Stimulated activated CD8-positive, alpha-beta memory T cell treated with anti-CD3 and anti-CD28 coated beads, Interleukin-7, amount 100 ng/mL, for 48 hours (primary cell): ENCODE measurements around the gene EIF4EBP3.

Experiments used
- DNase-seq, 2 donors: peaks; one replicate each; pipeline ENCODE4 v3.0.0-alpha.2; 2020; ENCODE audit warnings: low read depth in 1 of 2; ENCODE audit errors: extremely low read depth in 1 of 2

EIF4EBP3 gene

DNA sequence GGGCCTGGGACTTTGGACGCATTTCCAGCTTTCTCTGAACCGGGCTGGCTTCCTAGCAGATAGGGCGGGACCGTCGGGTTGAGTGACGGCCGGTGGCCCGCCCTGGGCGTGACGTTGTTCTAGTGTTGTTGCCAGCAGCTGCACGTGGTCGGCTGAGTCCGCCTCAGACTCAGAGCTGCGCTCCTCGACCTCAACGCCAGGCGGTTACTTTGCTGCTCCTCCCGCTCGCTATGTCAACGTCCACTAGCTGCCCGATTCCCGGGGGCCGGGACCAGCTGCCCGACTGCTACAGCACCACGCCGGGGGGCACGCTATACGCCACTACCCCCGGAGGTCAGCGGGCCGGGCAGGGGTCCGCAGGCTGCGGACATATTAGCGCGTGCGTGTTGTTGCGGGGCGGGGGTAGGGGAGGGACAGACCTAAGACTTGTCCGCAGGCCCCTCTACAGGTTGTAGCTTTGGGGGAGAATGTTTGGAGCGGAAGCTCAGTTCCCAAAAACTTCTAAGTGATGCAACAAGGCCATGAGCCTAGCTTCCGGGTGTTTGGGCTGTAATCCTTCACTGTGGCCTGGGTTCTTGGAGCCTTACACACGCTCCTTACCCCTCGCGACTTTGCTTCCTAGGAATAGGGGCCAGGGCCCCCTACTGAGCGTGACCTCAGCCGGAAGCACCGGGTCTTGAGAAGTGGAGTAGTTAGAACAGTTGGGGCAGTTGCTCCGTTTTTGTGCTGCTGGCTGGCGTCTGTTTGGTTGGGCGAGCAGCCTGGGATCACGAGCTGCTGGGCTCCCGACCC is at the start of gene EIF4EBP3:
TSS of gene EIF4EBP3 (plus strand) at position 155 of the 792 bp plus-strand sequence. CDS start at position 231, 76 bp downstream.
- peak; percentile 59 to 78 for DNase-seq

DNA sequence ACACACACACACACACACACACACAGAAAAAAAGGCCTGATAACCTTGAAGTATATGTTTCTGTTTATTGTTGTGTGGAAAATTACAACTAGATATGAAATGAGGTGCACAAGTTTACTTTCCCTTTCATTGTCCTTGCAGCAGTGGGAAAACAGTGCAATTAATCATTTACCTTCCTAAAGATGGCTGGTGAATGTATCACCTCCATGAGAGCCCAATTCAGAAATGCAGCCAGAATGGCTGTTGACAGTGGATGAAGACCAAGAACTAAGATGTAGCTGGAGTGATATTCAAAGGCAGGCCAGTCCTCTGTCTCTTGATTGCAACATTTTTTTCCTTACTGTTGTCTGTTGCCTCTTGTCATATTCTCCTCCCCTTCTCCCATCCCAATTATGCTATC is 49.6 kb upstream of the EIF4EBP3 start:
- DNase-seq = no peak

DNA sequence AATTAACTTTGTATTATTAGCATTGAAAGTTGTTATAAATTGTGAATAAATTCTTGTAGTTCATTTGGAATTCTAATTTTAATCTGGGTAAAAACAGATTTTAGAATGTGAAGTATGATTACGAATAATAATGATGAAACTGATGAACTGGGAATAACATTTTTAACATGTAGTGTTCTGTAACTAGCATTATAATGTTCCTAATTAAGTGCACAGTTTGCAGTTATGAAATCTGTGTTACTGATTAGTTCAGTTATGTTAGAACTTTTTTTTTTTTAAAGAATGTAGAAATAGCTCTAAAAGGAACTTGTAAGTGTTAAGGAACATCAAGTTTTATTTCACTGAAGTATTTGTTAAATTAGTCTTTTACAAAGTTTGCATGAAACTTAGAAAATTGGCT is 48.9 kb upstream of the EIF4EBP3 start:
- DNase-seq = no peak

DNA sequence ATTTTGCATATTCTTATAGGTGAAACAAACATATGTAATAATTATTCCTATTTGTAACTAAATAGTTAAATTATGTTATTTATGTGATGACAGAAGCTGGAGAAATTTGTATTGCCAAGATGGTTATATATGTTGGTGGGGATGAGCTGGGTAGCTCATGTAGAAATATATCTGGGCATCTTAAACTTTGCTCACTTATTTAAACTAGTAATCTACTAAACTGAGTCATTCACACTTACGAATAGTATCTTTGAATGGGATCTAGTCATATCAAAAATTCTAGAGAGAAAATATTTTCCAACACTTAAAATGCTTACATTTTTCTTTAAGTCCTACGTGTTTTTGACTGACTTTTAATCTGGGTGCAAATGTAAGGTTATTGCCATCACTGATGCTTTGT is 44.6 kb upstream of the EIF4EBP3 start:
- no peak for DNase-seq

DNA sequence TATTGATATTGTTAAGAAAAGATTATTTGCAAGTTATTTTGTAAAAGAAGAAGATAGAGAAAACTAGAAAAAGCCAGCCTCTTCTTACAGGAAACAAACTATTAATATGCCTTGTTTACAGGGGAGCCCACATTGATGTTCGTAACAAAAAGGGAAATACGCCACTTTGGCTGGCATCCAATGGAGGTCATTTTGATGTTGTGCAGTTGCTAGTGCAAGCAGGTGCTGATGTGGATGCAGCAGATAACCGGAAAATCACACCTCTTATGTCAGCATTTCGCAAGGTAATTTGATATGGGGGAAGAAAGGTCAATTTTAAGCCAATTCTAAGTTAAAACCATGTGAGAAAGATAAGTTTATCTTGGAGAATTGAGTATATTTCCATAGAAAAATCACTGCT is 37.6 kb upstream of the EIF4EBP3 start:
- DNase-seq = no peak

DNA sequence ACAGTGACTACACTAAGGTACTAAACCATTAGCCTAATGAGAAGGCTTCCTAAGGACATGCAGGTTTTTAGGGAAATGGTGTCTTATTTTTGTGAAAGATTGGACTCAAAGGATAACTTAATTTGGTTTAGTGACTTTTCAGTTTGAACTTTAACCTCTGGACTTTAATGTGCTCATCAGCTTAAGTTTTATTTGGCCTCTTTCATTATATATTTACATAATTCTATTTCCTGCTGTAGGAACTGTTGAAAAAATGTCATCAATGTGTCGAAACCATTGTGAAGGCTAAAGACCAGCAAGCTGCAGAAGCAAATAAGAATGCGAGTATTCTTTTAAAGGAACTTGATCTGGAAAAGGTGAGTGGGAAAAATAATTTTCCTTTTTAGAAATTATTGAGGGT is 34.3 kb upstream of the EIF4EBP3 start:
- no peak for DNase-seq

DNA sequence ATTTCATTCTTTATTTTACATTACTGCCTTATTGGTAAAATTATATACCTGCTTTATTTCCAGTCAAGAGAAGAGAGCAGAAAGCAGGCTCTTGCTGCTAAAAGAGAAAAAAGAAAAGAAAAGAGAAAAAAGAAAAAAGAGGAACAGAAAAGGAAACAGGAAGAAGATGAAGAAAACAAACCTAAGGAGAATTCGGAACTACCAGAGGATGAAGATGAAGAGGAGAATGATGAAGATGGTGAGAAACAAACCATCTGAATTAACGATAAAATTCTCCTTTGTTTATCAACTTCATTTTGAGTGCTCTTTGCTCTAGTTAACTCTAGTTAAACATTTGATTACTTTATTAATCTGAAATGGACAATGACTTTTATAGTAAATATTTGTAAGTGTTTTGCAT is 23.5 kb upstream of the EIF4EBP3 start:
- DNase-seq = no peak

DNA sequence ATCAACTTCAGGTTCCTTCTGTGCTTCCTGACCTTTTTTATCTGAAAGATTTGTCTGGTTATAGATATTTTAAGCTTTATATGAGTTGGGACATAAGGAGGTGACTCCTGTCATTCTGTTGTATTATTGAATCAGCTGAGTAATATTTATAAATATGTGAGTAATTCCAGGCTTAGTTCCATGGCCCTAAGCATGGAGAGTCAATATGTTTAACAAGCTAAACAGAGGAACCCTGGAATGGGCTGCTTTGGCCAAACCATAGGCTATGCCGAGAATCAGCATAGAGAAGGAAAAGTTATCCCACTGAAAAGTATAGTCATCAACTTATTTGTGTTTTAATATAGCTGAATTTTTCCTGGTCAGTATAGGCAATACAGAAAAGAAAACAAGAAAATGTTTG is 7.2 kb upstream of the EIF4EBP3 start:
- no peak for DNase-seq

DNA sequence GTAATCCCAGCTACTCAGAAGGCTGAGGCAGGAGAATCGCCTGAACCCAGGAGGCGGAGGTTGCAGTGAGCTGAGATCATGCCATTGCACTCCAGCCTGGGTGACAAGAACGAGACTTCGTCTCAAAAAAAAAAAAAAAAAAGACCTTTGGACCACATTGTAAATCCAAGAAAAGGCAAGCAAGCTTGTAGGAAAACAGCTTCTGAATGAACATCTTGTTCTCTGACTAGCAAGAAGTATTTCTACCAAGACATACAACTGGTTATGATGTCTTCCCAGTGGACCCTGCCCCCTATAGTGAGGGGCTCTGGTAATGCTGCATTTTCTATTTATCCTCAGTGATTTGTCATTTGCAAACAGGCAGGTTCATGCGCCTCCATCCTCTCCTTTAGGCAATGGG is 4.5 kb upstream of the EIF4EBP3 start:
- no peak for DNase-seq

DNA sequence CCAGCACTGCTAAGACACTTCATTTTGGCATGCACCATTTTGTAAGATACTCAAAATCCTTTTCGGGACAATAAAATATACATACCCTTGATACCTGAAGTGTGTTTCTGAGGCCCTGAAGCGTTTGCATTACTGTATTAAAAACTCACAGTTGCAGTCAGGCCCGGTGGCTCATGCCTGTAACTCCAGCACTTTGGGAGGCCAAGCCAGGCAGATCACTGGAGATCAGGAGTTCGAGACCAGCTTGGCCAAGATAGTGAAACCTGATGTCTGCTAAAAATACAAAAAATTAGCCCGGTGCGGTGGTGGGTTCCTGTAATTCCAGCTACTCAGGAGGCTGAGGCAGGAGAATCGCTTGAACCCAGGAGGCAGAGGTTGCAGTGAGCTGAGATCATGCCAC is 2.5 kb upstream of the EIF4EBP3 start:
- DNase-seq = no peak

DNA sequence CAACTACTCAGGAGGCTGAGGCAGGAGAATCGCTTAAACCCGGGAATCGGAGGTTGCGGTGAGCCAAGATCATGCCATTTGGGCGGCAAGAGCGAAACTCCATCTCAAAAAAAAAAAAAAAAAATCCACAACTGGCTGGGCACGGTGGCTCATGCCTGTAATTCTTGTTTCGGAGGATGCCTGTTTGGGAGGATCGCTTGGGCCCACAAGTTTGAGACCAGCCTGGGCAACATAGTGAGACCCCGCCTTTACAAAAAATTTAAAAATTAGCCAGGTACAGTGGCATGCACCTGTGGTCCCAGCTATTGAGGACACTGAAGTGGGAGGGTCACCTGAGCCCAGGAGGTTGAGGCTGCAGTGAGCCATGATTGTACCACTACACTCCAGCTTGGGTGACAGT is 1.9 kb upstream of the EIF4EBP3 start:
- DNase-seq = no peak

DNA sequence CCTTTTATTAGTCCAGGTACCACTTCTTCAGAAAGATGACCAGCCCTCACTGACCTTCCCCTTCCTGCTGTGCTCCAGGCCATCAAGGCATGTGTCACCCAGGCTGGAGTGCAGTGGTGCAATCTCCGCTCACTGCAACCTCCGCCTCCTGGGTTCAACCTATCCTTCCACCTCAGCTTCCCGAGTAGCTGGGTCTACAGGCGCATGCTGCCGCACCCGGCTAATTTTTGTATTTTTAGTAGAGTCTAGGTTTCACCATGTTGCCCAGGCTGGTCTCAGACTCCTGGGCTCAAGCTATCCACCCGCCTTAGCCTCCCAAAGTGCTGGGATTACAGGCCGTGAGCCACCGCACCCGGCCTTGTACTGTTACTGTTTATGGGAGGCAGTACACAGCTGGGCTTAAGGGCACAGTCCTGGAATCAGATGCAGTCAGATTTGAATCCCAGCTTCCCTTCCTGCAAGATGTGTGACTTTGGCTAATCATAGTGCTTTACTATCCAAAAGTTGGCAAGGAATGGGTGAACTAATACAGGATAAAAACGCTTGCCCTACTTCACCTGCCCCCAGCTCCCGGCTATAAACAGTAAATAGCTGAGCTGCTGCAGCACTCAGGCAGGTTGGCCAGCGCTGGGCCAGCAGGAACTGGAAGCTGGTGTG is 483 bp upstream of the EIF4EBP3 start:
- DNase-seq = no peak

DNA sequence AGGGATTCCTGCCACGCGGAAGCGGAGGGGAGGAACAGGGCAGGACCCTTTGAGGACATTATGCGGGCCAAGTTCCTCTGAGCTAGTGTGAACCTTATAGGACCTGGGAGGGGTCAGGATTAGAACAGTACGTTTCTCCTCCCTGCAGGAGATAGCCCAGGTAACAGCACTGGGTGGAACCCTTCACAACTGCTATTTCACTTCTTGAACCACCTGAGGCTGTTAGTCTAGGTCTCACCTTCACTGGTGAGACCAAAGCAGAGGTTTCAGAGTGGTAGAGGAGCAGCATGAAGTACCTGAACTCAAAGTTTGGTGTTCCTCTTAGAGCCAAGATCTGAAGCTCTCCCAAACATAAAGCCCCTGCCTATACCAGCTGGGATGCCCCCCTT is 832 bp downstream of the EIF4EBP3 start:
- DNase-seq = no peak

DNA sequence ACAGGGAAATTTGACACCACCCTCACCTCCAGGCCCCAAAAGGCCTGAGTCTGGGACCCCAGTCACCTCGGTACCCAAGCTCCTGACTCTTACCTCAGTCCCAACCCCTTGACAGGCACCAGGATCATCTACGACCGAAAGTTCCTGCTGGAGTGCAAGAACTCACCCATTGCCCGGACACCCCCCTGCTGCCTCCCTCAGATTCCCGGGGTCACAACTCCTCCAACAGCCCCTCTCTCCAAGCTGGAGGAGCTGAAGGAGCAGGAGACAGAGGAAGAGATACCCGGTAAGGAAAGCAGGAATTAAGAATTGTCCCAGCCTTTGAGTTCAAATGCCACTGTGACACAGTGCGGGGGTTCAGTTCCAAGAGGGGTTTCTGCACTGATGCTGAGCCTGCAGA is 1.3 kb downstream of the EIF4EBP3 start:
- DNase-seq = no peak

DNA sequence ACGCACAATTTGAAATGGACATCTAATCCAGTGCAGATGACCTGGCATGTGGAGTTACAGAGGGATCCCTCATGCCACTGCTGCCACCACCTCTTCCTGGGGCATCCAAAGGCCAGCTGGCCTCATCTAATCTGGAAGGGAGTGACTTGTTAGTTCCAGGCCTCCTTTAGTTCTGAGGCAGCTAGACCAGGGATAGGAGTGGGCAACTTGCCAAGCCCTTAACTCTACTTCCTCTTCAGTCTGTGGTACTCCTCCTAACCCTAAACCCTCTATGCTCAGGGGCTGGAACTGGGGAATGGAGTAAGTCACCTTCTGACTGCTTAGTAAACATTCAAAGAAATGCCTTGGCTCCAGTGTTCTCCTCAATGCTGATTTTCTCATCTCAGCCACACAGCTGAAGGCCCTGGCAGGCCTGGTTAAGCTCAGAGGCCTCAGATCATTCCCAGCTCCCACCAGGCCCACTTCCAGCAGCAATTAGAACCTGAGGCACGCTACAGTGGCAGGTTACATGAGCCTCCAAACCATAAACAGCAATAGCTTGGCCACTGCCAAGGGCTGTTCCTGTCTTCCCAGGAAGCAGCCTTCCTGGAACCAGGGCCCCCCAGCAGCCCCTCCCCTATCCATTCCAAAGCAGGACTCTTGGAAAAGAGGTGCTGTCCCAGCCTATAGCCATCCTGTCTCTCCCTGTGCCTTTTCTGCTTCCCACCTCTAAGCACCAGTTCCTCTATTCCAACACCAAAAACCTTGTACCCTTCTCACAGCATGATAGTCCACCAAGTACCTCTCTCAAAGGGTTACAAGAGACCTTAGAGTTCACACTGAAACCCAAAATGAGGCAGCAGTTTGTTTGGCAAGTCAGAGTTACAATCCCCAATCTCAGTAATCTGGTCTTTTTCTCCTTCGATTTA is 2.0 kb downstream of the EIF4EBP3 start:
- DNase-seq = no peak

DNA sequence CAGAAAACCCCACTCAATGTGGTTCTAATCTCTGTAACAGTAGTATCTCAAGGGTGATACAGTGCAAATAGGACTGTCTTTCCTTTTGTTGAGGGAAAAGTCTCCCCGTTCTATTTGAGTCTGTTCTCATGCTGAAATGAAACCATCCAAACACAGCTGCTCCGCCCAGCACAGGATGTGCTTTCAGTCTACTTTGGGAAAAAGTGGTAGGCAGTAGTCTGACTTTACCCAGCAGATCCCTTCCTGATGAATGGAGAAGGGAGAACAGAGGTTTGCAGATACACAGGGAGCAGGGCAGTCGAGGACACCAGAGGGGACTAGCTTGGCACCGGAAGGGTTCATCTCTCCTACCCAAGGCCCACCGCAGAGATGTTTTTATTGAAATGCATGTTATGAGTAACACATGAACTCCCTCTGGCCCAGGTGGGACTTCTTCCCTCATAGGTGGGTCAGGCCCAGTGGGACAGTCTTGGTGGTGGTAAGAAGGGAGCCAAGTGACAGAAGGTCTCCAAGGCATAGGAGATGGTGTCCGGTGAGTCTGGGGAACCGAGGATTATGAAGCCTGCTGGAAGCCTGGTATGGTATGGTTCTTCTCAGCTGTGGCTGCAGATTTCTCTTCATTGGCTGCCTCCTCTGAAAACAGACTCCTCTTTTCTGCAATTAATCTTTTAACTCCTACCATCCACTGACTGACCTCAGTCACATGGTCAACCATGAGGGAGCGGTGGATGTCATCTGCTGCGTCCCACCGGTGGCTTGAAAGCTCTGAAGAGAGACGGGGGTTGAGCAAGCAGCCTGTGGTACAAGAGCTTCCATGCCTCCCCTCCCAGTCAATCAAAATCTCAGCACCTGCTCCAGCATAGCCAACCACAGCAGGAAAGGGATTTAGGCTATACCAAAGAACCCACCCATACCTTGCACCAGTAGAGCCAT is 3.0 kb downstream of the EIF4EBP3 start:
- no peak for DNase-seq

DNA sequence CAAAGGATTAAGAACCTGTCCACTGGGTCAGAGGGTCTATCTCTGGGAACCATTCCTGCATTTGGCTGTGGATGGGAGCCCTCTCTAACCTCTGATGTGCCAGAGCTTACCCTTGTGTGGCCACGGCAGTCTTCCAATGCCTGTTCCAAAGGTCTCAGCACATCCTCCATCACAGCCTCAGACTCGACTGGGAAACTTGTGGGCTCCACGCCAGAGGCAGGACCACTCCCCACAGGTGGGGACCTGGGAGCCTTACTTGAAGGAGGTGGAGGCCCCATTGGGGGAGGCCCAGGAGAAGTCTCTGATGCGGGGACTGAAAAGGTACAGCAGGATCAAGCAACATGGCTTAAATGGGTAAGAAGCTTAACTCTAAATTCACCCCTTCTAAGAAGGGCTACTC is 4.4 kb downstream of the EIF4EBP3 start:
- DNase-seq = no peak

DNA sequence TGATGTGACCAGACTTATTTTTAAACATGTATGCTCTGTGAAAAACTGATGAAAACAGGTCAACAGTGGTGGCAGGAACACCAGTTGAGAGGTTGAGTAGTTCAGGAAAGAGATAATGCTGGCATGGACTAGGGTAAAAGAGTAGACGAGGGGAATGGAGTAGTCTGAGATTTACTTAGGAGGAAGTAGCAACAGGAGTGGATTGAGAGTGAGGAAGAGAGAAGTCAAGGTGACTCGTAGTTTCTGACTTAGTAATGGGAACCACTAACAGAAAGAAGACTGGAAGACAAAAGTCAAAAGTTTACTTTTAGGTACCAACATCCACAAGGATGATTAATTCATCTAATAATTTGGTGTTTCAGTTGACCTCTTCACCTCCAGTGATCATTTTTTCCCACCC is 6.2 kb downstream of the EIF4EBP3 start:
- DNase-seq = no peak

DNA sequence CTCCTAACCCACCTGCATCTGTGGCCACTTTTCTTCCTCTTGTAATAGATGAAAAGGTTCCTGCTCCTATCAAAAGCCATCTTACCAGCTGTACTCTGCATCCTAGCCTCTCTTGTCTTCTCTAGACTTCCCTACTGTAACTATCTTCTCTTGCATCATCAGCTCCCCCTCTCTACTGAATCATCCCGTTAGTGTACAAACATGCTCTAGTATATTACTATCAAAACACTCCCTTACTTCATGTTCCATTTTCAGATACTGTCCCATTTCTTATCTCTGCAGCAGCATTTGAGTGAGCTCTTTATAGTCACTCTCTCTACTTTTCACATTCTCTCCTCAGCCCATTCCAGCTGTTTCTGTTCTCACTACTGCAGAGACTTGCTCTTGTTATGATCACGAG is 7.0 kb downstream of the EIF4EBP3 start:
- DNase-seq = no peak

DNA sequence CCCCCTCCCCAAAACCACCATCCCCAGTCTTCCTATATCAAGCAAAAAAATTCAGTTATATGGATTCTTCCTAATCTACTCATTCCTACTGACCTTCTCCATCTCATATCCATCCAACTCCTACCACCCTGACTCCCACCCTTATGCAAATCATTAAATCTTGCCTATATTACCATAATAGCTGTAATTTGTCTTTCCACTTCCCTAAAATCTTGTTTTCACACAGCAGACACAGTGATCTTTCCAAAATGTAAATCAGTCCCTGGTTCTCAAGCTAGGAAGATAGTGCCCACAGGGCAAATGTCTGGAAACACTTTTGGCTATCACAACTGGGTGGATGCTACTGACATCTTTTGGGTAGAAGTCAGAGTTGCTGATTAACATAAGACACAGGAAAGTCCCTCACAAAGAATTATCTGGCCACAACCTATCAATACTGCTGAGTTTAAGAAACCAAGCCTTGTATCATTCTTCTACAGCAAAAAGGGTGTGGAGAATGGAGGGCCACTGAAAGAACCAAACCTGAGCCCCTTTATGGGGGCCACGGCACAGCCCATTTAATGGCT is 8.4 kb downstream of the EIF4EBP3 start:
- no peak for DNase-seq
